NCI-H82 (cell line): ENCODE data around the gene SPTBN1.
A peak's percentile ranks its signal among the peaks of the same experiment; 100 is the strongest.

ENCODE experiments used
- DNase-seq: peaks from one replicate; lab custom pipeline; 2025; lab: John Stamatoyannopoulos, UW

The SPTBN1 gene

GRCh38 chr2:54632733-54633692 is 176.9 kb downstream of the SPTBN1 start:
- DNase-seq, result no peak

GRCh38 chr2:54634021-54634420 is 177.9 kb downstream of the SPTBN1 start:
- no peak for DNase-seq

- no peak for DNase-seq
Measured at GRCh38 chr2:54634564-54635511, 178.7 kb downstream of the SPTBN1 start.

- no peak for DNase-seq
Measured at GRCh38 chr2:54635554-54636152, 179.5 kb downstream of the SPTBN1 start.

- no peak for DNase-seq
Measured at GRCh38 chr2:54636415-54637139, 180.4 kb downstream of the SPTBN1 start.

- no peak for DNase-seq
Measured at GRCh38 chr2:54638103-54638502, 182.0 kb downstream of the SPTBN1 start.

- peak; percentile 93 for DNase-seq
Measured at GRCh38 chr2:54638774-54639187, 182.7 kb downstream of the SPTBN1 start.

- no peak for DNase-seq
Measured at GRCh38 chr2:54639609-54640008, 183.5 kb downstream of the SPTBN1 start.

GRCh38 chr2:54640834-54641540 is 184.9 kb downstream of the SPTBN1 start:
- DNase-seq, result no peak

- DNase-seq, result no peak
Measured at GRCh38 chr2:54641988-54642387, 185.9 kb downstream of the SPTBN1 start.

GRCh38 chr2:54642677-54643430 is 186.7 kb downstream of the SPTBN1 start:
- DNase-seq, result no peak

GRCh38 chr2:54644236-54644635 is 188.1 kb downstream of the SPTBN1 start:
- DNase-seq, result no peak

GRCh38 chr2:54646170-54646927 is 190.2 kb downstream of the SPTBN1 start:
- no peak for DNase-seq

- no peak for DNase-seq
Measured at GRCh38 chr2:54648256-54648655, 192.1 kb downstream of the SPTBN1 start.

GRCh38 chr2:54649191-54649590 is 193.1 kb downstream of the SPTBN1 start:
- DNase-seq, result no peak

- DNase-seq, result no peak
Measured at GRCh38 chr2:54649633-54650032, 193.5 kb downstream of the SPTBN1 start.

GRCh38 chr2:54650612-54651011 is 194.5 kb downstream of the SPTBN1 start:
- no peak for DNase-seq

GRCh38 chr2:54651291-54651690 is 195.2 kb downstream of the SPTBN1 start:
- DNase-seq, result no peak

- DNase-seq, result no peak
Measured at GRCh38 chr2:54652540-54652939, 196.4 kb downstream of the SPTBN1 start.
